GM12873 (cell line): ENCODE measurements around the gene ENOX1.

ENCODE experiments used
- TF ChIP-seq, protein P1 (sequence below): IDR thresholded peaks from 2 replicates; pipeline ENCODE4 v1.5.1; 2012; ENCODE audit warnings: low read depth, mild to moderate bottlenecking, moderate library complexity, low read length, control low read depth; ENCODE audit not compliant: insufficient read depth; ENCODE audit errors: missing control alignments

The ENOX1 gene

DNA sequence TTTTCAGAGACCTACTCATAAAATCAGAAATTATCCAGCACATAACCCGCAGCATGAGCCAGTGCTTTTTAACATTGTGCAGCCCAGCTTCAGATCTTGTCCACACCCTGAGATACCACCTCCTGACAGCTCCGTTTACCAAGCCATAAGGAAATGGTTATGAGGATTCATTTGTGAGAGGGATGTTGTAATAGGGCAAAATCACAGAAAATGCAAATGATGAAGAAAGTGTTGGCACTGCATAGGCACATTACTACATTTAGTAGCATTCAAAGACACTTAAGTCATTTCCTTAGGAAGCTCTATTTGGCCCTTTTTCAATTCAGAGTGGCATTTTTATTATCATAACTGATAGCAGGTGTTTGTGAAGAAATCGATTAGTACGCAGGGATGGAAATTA lies 485.9 kb downstream of the ENOX1 start:
- TF ChIP-seq, protein P1, sequence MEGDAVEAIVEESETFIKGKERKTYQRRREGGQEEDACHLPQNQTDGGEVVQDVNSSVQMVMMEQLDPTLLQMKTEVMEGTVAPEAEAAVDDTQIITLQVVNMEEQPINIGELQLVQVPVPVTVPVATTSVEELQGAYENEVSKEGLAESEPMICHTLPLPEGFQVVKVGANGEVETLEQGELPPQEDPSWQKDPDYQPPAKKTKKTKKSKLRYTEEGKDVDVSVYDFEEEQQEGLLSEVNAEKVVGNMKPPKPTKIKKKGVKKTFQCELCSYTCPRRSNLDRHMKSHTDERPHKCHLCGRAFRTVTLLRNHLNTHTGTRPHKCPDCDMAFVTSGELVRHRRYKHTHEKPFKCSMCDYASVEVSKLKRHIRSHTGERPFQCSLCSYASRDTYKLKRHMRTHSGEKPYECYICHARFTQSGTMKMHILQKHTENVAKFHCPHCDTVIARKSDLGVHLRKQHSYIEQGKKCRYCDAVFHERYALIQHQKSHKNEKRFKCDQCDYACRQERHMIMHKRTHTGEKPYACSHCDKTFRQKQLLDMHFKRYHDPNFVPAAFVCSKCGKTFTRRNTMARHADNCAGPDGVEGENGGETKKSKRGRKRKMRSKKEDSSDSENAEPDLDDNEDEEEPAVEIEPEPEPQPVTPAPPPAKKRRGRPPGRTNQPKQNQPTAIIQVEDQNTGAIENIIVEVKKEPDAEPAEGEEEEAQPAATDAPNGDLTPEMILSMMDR, result no peak

- TF ChIP-seq, protein P1, result no peak
Observed at GRCh38 chr13:43299374-43299773, 487.4 kb downstream of the ENOX1 start.

- TF ChIP-seq, protein P1, result no peak
Observed at GRCh38 chr13:43298816-43299215, 488.0 kb downstream of the ENOX1 start.

DNA sequence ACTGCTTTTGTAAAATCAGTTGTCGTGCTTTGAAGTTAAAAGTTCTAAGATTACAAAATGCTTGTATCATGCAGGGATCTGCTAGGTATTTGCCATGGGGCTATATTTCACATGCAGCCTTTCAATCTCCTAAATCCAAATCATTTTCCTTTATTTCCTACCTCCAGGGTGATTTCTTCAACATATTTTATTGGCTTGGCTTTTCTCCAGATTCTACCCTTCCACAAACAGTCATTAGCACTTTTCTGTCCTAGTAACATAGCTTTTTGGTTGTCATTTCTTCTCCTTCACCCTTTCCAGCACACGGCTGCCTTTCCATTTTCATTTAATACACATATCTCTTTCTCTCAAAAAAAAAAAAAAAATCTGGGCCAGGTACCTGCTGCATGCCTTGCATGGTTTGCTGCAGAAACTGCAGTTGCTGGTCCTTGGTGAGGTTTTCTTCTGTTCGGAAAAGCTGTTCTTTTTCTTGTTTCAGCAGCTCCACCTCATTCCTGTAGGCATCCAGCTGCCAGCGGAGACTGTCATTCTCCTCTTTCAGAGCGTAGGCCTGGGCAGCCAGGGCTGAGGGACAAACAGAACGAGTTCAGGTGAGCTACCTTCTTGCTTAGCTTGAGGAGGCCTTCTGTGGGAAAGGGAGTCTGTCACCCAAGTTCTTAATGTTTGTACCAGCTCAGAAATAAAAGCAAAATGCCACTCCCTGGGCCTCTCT lies 488.6 kb downstream of the ENOX1 start:
- TF ChIP-seq, protein P1, result no peak

DNA sequence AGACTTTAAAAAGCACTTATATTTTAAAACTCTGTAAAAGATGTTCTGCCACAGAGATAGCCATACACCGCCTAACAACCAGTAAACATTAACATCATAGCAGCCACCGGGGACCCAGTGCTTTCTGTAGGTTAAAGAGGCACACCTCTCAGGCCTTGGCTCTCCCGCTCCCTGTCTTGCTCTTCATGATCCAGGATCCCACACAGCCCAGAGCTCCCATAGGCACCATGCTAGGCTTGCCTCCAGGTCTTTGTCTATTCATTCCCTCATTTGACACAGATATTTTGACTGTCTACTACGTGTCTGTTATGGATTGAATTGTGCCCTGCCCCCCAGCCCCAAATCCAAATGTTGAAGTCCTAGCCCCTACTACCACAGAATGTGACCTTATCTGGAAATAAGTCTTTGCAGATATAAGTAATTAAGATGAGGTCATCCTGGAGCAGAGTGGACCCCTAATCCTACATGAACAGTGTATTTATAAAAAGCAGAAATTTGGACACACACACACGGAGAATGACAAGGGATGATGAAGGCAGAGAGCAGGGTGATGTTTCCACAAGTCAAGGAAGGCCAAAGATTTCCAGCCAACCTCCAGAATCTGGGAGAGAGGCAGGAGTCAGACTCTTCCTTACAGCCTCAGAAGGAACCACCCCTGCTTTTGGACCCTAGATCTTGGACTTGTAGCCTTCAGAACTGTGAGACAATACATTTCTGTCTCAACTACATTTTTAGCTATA lies 490.8 kb downstream of the ENOX1 start:
- TF ChIP-seq, protein P1, result no peak

DNA sequence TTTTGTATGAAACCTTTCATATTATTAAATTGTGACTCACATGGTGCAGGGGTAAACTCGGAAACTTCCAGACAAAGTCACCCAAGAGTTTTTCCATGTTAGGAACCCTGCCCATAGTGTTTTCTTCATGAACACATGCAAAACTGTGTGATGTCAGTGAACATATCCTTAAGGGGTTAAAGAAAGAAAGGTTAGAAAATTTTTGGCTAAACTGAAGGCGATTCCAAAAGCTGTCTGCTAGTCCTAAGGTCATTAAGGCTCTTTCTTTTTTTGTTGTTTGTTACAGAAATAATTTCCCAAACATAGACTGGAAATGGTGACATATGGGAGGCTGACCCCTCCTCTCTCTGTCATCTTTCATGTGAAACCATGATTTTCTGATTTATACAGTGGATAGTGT lies 491.5 kb downstream of the ENOX1 start:
- TF ChIP-seq, protein P1, result no peak

DNA sequence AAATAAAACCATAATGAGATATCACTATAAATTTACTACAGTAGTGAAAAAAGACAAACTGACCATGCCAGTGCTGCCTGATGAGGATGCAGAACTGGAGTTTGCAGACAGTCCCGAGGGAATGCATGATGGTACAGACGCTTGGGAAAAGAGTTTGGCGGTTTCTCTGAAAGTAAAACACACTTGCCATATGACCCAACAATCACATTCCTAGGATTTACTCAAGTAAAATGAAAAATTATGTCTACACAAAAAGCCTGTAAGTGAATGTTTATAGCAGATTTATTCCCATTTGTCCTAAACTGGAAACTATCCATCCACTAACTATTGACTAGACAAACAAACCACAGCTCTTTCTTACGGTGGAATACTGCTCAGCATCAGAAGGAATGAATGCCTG lies 492.4 kb downstream of the ENOX1 start:
- TF ChIP-seq, protein P1, result no peak
